CD4-positive, alpha-beta T cell (primary cell): ENCODE measurements around the gene PPM1H. TPM values are rescaled to one million over a fixed set of nuclear protein-coding genes. Genes with fewer than 3 reads are reported as not detected.

Experiments used
- ATAC-seq: fragments of 200-7000 bp; cut with Tn5 transposase; one replicate; pipeline ENCODE4 v1.10.0; 2022; ENCODE audit warnings: mild to moderate bottlenecking; ENCODE audit not compliant: poor library complexity
- CTCF ChIA-PET: fragments of 350-600 bp; sonication (Branson Sonifier 250); formaldehyde crosslinking; loops from one replicate; lab custom pipeline; 2021; ENCODE audit warnings: antibody characterized with exemption, inconsistent platforms; lab: Charles Lee
- POLR2A ChIA-PET: fragments of 350-600 bp; sonication (Branson Sonifier 250); formaldehyde crosslinking; loops from one replicate; lab custom pipeline; 2021; ENCODE audit warnings: antibody characterized with exemption, inconsistent platforms; lab: Charles Lee
- DNase-seq, 14 experiments: peaks; one replicate each; pipeline ENCODE4 v3.0.0-alpha.2; 2013 to 2020; ENCODE audit warnings: mixed read lengths in 2 of 14
- H3K27ac ChIP-seq, 2 donors: one replicate each; pipeline versions ENCODE4 v1.5.1 to v1.7.0; 2013; ENCODE audit warnings: low read length in 2 of 2, low read depth in 1 of 2, mild to moderate bottlenecking in 1 of 2
- H3K27me3 ChIP-seq, 2 experiments: 1 replicate in 1 of 2; 2 replicates in 1 of 2; pipeline versions ENCODE4 v1.6.1 to v1.7.0; 2013; ENCODE audit warnings: low read length in 2 of 2, control low read depth in 1 of 2, mild to moderate bottlenecking in 1 of 2, moderate library complexity in 1 of 2; ENCODE audit not compliant: insufficient read depth in 2 of 2, control insufficient read depth in 1 of 2
- H3K36me3 ChIP-seq: one replicate; pipeline ENCODE4 v1.6.1; 2013; ENCODE audit warnings: low read length, control low read depth; ENCODE audit not compliant: insufficient read depth
- H3K4me1 ChIP-seq: one replicate; pipeline ENCODE4 v1.6.1; 2013; ENCODE audit warnings: low read length, control low read depth; ENCODE audit not compliant: insufficient read depth
- H3K4me3 ChIP-seq: one replicate; pipeline ENCODE4 v1.5.1; 2013; ENCODE audit warnings: mild to moderate bottlenecking, low read length, moderate library complexity
- H3K9me3 ChIP-seq, 2 experiments: 1 replicate in 1 of 2; 2 replicates in 1 of 2; pipeline versions ENCODE4 v1.6.1 to v1.7.0; 2013; ENCODE audit warnings: low read length in 2 of 2, mild to moderate bottlenecking in 2 of 2, control low read depth in 1 of 2, moderate library complexity in 1 of 2; ENCODE audit not compliant: control insufficient read depth in 1 of 2, insufficient read depth in 1 of 2
- H3K27ac Mint-ChIP-seq: one replicate; pipeline ENCODE4 v1.8.0; 2020; ENCODE audit warnings: mixed read lengths
- H3K27me3 Mint-ChIP-seq: one replicate; pipeline ENCODE4 v1.8.0; 2021; ENCODE audit warnings: mixed read lengths
- H3K36me3 Mint-ChIP-seq: one replicate; pipeline ENCODE4 v1.8.0; 2021; ENCODE audit warnings: low read depth, mixed read lengths
- H3K4me1 Mint-ChIP-seq: one replicate; pipeline ENCODE4 v1.8.0; 2021; ENCODE audit warnings: low read depth, mixed read lengths
- H3K4me3 Mint-ChIP-seq: one replicate; pipeline ENCODE4 v1.8.0; 2020; ENCODE audit warnings: mild to moderate bottlenecking, mixed read lengths
- H3K9me3 Mint-ChIP-seq: one replicate; pipeline ENCODE4 v1.8.0; 2020; ENCODE audit warnings: mixed read lengths
- intact Hi-C, 2 experiments: fragments of 100-400 bp; cut with DNase I in 1 of 2; cut with micrococcal nuclease in 1 of 2; formaldehyde crosslinking; loops; one replicate each; pipeline versions ENCODE4 v1.15.1 to v1.9.0; 2023 to 2025; cut with DNase I, micrococcal nuclease
- total RNA-seq, 174 experiments: library from RNA in 2 of 174; stranded (reverse) in 2 of 174; gene quantifications; one replicate each; pipeline ENCODE4 v1.2.3 and lab custom pipeline; 2021 to 2026
- TF ChIP-seq, protein P1 (sequence below): fragments of 200-600 bp; IDR thresholded peaks from one replicate; pipeline ENCODE4 v1.8.0; 2022; ENCODE audit warnings: antibody characterized with exemption, mild to moderate bottlenecking

Gene PPM1H
- total RNA-seq, 2 experiments from 2014 or later, result not detected

GRCh38 chr12:62629413-62629812 is 305.5 kb downstream of the PPM1H start:
- intact Hi-C loops, result no loop called here
- H3K4me1 Mint-ChIP-seq, result peaks cover 14% of the 10 kb centered on the region
- no peaks in the 10 kb centered on the region for H3K36me3 ChIP-seq
- H3K4me3 ChIP-seq, result no peak overlapping the region
- ChIA-PET POLR2A (no interaction called here), CTCF (no interaction called here)
- ATAC-seq, result no peak
- no peak overlapping the region for H3K4me3 Mint-ChIP-seq
- peaks cover 77% of the 10 kb centered on the region for H3K27me3 Mint-ChIP-seq
- TF ChIP-seq, protein P1, sequence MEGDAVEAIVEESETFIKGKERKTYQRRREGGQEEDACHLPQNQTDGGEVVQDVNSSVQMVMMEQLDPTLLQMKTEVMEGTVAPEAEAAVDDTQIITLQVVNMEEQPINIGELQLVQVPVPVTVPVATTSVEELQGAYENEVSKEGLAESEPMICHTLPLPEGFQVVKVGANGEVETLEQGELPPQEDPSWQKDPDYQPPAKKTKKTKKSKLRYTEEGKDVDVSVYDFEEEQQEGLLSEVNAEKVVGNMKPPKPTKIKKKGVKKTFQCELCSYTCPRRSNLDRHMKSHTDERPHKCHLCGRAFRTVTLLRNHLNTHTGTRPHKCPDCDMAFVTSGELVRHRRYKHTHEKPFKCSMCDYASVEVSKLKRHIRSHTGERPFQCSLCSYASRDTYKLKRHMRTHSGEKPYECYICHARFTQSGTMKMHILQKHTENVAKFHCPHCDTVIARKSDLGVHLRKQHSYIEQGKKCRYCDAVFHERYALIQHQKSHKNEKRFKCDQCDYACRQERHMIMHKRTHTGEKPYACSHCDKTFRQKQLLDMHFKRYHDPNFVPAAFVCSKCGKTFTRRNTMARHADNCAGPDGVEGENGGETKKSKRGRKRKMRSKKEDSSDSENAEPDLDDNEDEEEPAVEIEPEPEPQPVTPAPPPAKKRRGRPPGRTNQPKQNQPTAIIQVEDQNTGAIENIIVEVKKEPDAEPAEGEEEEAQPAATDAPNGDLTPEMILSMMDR, result no peak
- no peaks in the 10 kb centered on the region for H3K36me3 Mint-ChIP-seq
- no peak overlapping the region for H3K27ac ChIP-seq
- H3K4me1 ChIP-seq, result peaks cover 16% of the 10 kb centered on the region
- no peak for DNase-seq
- H3K9me3 ChIP-seq, result no peaks in the 10 kb centered on the region
- H3K27ac Mint-ChIP-seq, result no peak overlapping the region
- no peaks in the 10 kb centered on the region for H3K9me3 Mint-ChIP-seq
- H3K27me3 ChIP-seq, result peaks cover 39 to 57% of the 10 kb centered on the region in 2 experiments

- Histone ChIP-seq H3K36me3 (no peaks in the 10 kb centered on the region), H3K9me3 (no peaks in the 10 kb centered on the region), H3K27ac (no peak overlapping the region), H3K27me3 (peaks cover 30 to 35% of the 10 kb centered on the region in 2 experiments), H3K4me3 (no peak overlapping the region), H3K4me1 (peaks cover 9% of the 10 kb centered on the region)
- intact Hi-C loops, result no loop called here
- Mint-ChIP-seq H3K4me3 (no peak overlapping the region), H3K36me3 (no peaks in the 10 kb centered on the region), H3K27ac (no peak overlapping the region), H3K9me3 (no peaks in the 10 kb centered on the region), H3K4me1 (peaks cover 5% of the 10 kb centered on the region), H3K27me3 (peaks cover 55% of the 10 kb centered on the region)
- ChIA-PET CTCF (no interaction called here), POLR2A (interaction anchor here (1.3 kb wide), 1 partner anchor 24 kb away, joined by 3 read pairs; no protein-coding TSS in a partner anchor)
- TF ChIP-seq, protein P1, result no peak
- no peak for DNase-seq
- no peak for ATAC-seq
Measured at GRCh38 chr12:62627181-62627580, 307.8 kb downstream of the PPM1H start.

DNA sequence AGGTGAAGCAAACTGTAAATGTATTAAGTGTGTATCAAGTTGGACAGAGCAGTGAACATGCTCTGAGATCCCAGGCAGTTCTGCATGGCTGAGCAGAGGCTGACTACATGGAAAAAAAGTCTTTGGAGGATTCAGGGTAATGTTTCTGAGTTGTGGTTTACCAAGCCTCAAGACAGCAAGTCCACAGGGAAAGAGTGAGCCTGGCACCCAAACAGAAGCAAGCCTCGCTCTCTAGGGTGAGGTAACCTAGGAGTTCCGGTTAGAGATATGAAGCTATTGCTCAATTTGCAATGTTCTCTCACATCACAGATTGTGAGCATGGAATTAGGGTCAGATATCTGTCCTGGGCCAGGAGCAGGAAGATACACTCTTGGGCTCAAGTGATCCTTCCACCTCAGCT is 309.7 kb downstream of the PPM1H start:
- Histone ChIP-seq H3K4me3 (no peak overlapping the region), H3K9me3 (no peaks in the 10 kb centered on the region), H3K27me3 (peaks cover 15 to 16% of the 10 kb centered on the region in 2 experiments), H3K36me3 (no peaks in the 10 kb centered on the region), H3K27ac (no peak overlapping the region), H3K4me1 (no peaks in the 10 kb centered on the region)
- DNase-seq, result no peak
- H3K27ac Mint-ChIP-seq, result no peak overlapping the region
- H3K27me3 Mint-ChIP-seq, result peaks cover 35% of the 10 kb centered on the region
- ATAC-seq, result no peak
- intact Hi-C loops, result no loop called here
- ChIA-PET CTCF (no interaction called here), POLR2A (interaction anchor here (0.6 to 1.8 kb wide), 2 partner anchors 22 to 203 kb away, joined by 3 to 8 read pairs; no protein-coding TSS in a partner anchor)
- H3K4me3 Mint-ChIP-seq, result no peak overlapping the region
- no peaks in the 10 kb centered on the region for H3K4me1 Mint-ChIP-seq
- TF ChIP-seq, protein P1, result no peak
- H3K36me3 Mint-ChIP-seq, result no peaks in the 10 kb centered on the region
- H3K9me3 Mint-ChIP-seq, result no peaks in the 10 kb centered on the region
